ENCODE data around the gene HEBP2.

The HEBP2 gene

GRCh38 chr6:138415125-138415524 is 11.1 kb downstream of the HEBP2 start:
- no peak for DNase-seq (ENCODE audit: low spot score)
- no peak for TF ChIP-seq CTCF (IDR thresholded peaks at IDR 0.05; ENCODE audit: borderline replicate concordance, control extremely low read depth, extremely low read depth, insufficient read depth, missing control alignments)
- in situ Hi-C loops (cut with MboI; ENCODE audit: low sequenced_read_pairs, unreplicated experiment): no loop called here

DNA sequence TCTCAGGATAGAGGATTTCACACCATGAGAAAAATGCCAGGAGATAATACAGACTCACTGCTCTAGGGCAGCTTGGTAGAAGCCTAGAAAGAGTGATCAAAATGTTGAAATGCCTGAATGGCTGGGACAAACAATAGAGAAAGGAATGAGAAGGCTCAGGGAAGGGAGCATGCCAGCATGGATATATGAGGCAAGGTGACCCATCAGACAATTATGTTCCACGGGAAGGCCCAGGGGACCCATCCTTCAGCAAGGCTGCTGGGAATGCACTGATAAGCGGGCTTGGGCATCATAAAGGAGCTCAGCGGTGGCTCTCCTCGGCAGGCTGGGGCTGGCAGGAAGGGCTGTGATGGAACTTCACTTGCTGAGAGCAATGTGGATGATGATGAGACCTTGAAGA is 12.2 kb downstream of the HEBP2 start:
- in situ Hi-C loops (cut with MboI; ENCODE audit: low sequenced_read_pairs, unreplicated experiment): no loop called here
- no peak for DNase-seq (ENCODE audit: low spot score)
- TF ChIP-seq CTCF (IDR thresholded peaks at IDR 0.05; ENCODE audit: borderline replicate concordance, control extremely low read depth, extremely low read depth, insufficient read depth, missing control alignments): no peak

- DNase-seq (ENCODE audit: low spot score): no peak
- in situ Hi-C loops (cut with MboI; ENCODE audit: low sequenced_read_pairs, unreplicated experiment): no loop called here
- TF ChIP-seq CTCF (IDR thresholded peaks at IDR 0.05; ENCODE audit: borderline replicate concordance, control extremely low read depth, extremely low read depth, insufficient read depth, missing control alignments): no peak
Observed at GRCh38 chr6:138417493-138418117, 13.6 kb downstream of the HEBP2 start.

GRCh38 chr6:138418118-138418742 is 14.2 kb downstream of the HEBP2 start:
- TF ChIP-seq CTCF (IDR thresholded peaks at IDR 0.05; ENCODE audit: borderline replicate concordance, control extremely low read depth, extremely low read depth, insufficient read depth, missing control alignments): no peak
- no peak for DNase-seq (ENCODE audit: low spot score)
- in situ Hi-C loops (cut with MboI; ENCODE audit: low sequenced_read_pairs, unreplicated experiment): no loop called here

DNA sequence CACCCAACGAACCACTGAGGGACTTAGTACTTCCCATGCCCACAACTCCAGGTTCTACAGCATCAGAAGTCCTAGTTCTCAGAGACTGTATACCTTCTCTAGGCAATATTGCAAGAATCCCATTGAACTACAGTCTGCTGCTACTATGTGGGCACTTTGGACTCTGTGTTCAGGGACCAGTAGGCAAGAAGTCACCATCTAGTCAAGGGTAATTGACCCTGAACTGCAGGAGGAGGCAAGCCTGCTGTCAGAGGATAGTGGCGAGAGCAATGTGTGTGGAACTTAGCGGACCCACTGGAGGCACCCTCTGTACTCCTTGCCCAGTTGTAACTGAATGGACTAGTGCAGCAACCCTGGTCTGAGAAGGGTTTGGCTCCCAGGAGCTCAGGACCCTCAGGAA is 15.7 kb downstream of the HEBP2 start:
- in situ Hi-C loops (cut with MboI; ENCODE audit: low sequenced_read_pairs, unreplicated experiment): no loop called here
- TF ChIP-seq CTCF (IDR thresholded peaks at IDR 0.05; ENCODE audit: borderline replicate concordance, control extremely low read depth, extremely low read depth, insufficient read depth, missing control alignments): no peak
- DNase-seq (ENCODE audit: low spot score): no peak

GRCh38 chr6:138420356-138420755 is 16.3 kb downstream of the HEBP2 start:
- no peak for TF ChIP-seq CTCF (IDR thresholded peaks at IDR 0.05; ENCODE audit: borderline replicate concordance, control extremely low read depth, extremely low read depth, insufficient read depth, missing control alignments)
- in situ Hi-C loops (cut with MboI; ENCODE audit: low sequenced_read_pairs, unreplicated experiment): no loop called here
- no peak for DNase-seq (ENCODE audit: low spot score)

Data from GM13976 (cell line).